22Rv1 (cell line): ENCODE measurements around the gene MYO15B.

Experiments
- H3K27ac ChIP-seq: fragments of 450-650 bp; 2 replicates; pipeline ENCODE4 v1.5.1; 2017
- ZFX ChIP-seq: fragments of 450-650 bp; IDR thresholded peaks from 2 replicates; pipeline ENCODE4 v1.6.1; 2017; ENCODE audit warnings: antibody characterized with exemption, borderline replicate concordance
- TF ChIP-seq, protein P1 (sequence below): fragments of 450-650 bp; IDR thresholded peaks from 2 replicates; pipeline ENCODE4 v1.5.1; 2017; ENCODE audit warnings: mild to moderate bottlenecking

The MYO15B gene

GRCh38 chr17:75588596-75589011 is 1.0 kb downstream of the MYO15B start:
- H3K27ac ChIP-seq = peak overlapping the region; percentile 64
- no peak for TF ChIP-seq ZFX
- TF ChIP-seq, protein P1, sequence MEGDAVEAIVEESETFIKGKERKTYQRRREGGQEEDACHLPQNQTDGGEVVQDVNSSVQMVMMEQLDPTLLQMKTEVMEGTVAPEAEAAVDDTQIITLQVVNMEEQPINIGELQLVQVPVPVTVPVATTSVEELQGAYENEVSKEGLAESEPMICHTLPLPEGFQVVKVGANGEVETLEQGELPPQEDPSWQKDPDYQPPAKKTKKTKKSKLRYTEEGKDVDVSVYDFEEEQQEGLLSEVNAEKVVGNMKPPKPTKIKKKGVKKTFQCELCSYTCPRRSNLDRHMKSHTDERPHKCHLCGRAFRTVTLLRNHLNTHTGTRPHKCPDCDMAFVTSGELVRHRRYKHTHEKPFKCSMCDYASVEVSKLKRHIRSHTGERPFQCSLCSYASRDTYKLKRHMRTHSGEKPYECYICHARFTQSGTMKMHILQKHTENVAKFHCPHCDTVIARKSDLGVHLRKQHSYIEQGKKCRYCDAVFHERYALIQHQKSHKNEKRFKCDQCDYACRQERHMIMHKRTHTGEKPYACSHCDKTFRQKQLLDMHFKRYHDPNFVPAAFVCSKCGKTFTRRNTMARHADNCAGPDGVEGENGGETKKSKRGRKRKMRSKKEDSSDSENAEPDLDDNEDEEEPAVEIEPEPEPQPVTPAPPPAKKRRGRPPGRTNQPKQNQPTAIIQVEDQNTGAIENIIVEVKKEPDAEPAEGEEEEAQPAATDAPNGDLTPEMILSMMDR = no peak

GRCh38 chr17:75589012-75589918 is 1.7 kb downstream of the MYO15B start:
- H3K27ac ChIP-seq = peak overlapping the region; percentile 64
- TF ChIP-seq, protein P1 = peak; percentile 92
- no peak for TF ChIP-seq ZFX

GRCh38 chr17:75589919-75590303 is 2.3 kb downstream of the MYO15B start:
- no peak for TF ChIP-seq ZFX
- TF ChIP-seq, protein P1 = no peak
- no peak overlapping the region; the same call in 1 of the 2 replicates for H3K27ac ChIP-seq

GRCh38 chr17:75590314-75590761 is 2.7 kb downstream of the MYO15B start:
- TF ChIP-seq ZFX = no peak
- TF ChIP-seq, protein P1 = no peak
- no peak overlapping the region for H3K27ac ChIP-seq

- TF ChIP-seq, protein P1 = no peak
- TF ChIP-seq ZFX = no peak
- H3K27ac ChIP-seq = no peak overlapping the region
Measured at GRCh38 chr17:75590849-75591721, 3.5 kb downstream of the MYO15B start.

DNA sequence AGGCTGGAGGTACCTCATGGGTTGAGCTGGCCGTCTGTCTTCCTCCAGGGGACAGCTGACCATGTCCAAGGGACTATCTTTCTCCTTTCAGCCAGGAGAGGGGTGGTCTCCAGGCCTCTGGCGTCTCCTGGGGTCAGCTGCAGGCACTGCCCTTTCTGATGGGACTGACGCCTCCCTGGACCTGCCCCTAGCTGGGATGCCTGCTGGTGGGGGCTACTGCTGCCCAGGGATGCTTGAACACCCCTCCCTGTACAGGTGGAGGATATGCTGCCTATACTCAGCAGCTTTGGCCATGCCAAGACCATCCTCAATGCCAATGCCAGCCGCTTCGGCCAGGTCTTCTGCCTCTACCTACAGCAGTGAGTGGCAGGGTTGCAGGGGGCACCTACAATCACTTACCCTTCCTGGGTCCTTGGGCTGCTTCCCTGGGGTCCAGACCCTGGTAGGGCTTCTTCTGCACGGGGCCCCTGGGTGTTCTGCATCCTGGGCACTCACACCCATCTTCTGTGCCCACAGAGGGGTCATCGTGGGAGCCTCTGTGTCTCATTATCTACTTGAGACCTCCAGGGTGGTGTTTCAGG is 4.2 kb downstream of the MYO15B start:
- TF ChIP-seq, protein P1 = no peak
- TF ChIP-seq ZFX = no peak
- no peak overlapping the region for H3K27ac ChIP-seq
